Activated naive CD8-positive, alpha-beta T cell treated with anti-CD3 and anti-CD28 coated beads for 36 hours (primary cell): Measurements from ENCODE around the gene HM13. TPM values are rescaled to one million over a fixed set of nuclear protein-coding genes. Genes with fewer than 3 reads are reported as not detected.
"Not testable (repeated sequence)": the region's sequence is repeated elsewhere in the genome, so short reads cannot be mapped to it uniquely, and the experiment has no call there.

Experiments
- DNase-seq: peaks from one replicate; pipeline ENCODE4 v3.0.0; 2021
- H3K27ac Mint-ChIP-seq: one replicate; pipeline ENCODE4 v1.8.0; 2022; ENCODE audit warnings: mild to moderate bottlenecking, moderate library complexity, mixed read lengths
- H3K27me3 Mint-ChIP-seq: one replicate; pipeline ENCODE4 v1.8.0; 2022; ENCODE audit warnings: mild to moderate bottlenecking, mixed read lengths
- H3K36me3 Mint-ChIP-seq: one replicate; pipeline ENCODE4 v1.8.0; 2021; ENCODE audit warnings: mild to moderate bottlenecking, mixed read lengths
- H3K4me1 Mint-ChIP-seq: one replicate; pipeline ENCODE4 v1.8.0; 2021; ENCODE audit warnings: mixed read lengths
- H3K4me3 Mint-ChIP-seq: one replicate; pipeline ENCODE4 v1.8.0; 2022; ENCODE audit warnings: mild to moderate bottlenecking, moderate library complexity, mixed read lengths
- H3K9me3 Mint-ChIP-seq: one replicate; pipeline ENCODE4 v1.8.0; 2022; ENCODE audit warnings: mixed read lengths
- total RNA-seq, 2 experiments: library from RNA; stranded (reverse); gene quantifications; one replicate each; pipeline ENCODE4 v1.2.3, GENCODE V29; 2021

The HM13 gene
- total RNA-seq, 2 experiments from 2014 or later, result 137 to 142 TPM

- Mint-ChIP-seq H3K4me3 (no peak overlapping the region), H3K9me3 (no peaks in the 10 kb centered on the region), H3K27me3 (peaks cover 78% of the 10 kb centered on the region), H3K36me3 (no peaks in the 10 kb centered on the region), H3K4me1 (peaks cover 25% of the 10 kb centered on the region), H3K27ac (no peak overlapping the region)
- DNase-seq, result no peak
Observed at GRCh38 chr20:31608251-31608945, 94.2 kb downstream of the HM13 start.

- not testable (repeated sequence) for H3K4me3 Mint-ChIP-seq, H3K4me1 Mint-ChIP-seq, H3K36me3 Mint-ChIP-seq, H3K9me3 Mint-ChIP-seq, H3K27ac Mint-ChIP-seq, DNase-seq
- H3K27me3 Mint-ChIP-seq, result peaks cover 40% of the 10 kb centered on the region
Observed at GRCh38 chr20:31612271-31612640, 98.0 kb downstream of the HM13 start.

GRCh38 chr20:31615416-31615815, 101.2 kb downstream of the HM13 start:
- Mint-ChIP-seq H3K36me3 (no peaks in the 10 kb centered on the region), H3K27ac (no peak overlapping the region), H3K4me1 (peaks cover 6% of the 10 kb centered on the region), H3K4me3 (no peak overlapping the region), H3K27me3 (peaks cover 12% of the 10 kb centered on the region), H3K9me3 (no peaks in the 10 kb centered on the region)
- DNase-seq, result no peak

GRCh38 chr20:31617432-31618104, 103.3 kb downstream of the HM13 start:
- no peak overlapping the region for H3K27ac Mint-ChIP-seq

More at GRCh38 chr20:31617432-31618104, 103.3 kb downstream of the HM13 start:
- Mint-ChIP-seq H3K4me3 (no peak overlapping the region), H3K27me3 (no peaks in the 10 kb centered on the region), H3K4me1 (peaks cover 6% of the 10 kb centered on the region), H3K9me3 (no peaks in the 10 kb centered on the region), H3K36me3 (no peaks in the 10 kb centered on the region)
- no peak for DNase-seq

Other genes starting within 250 kb of the HM13 start
- gene DEFB116, start 205.9 kb upstream of the HM13 start, total RNA-seq, result not detected
- gene DEFB118, start 145.8 kb upstream of the HM13 start, total RNA-seq, result not detected
- gene DEFB119, start 123.9 kb upstream of the HM13 start, total RNA-seq, result not detected
- not detected for gene DEFB121, start 108.2 kb upstream of the HM13 start, total RNA-seq
- not detected for gene DEFB123, start 73.8 kb upstream of the HM13 start, total RNA-seq
- not detected for gene DEFB124, start 39.3 kb upstream of the HM13 start, total RNA-seq
- not detected for gene REM1, start 39.2 kb upstream of the HM13 start, total RNA-seq
- gene ID1, start 90.8 kb downstream of the HM13 start, total RNA-seq, result under 1 TPM; 0.36 to 0.37 TPM
- gene COX4I2, start 123.5 kb downstream of the HM13 start, total RNA-seq, result not detected
- gene BCL2L1, start 208.4 kb downstream of the HM13 start, total RNA-seq, result 100 to 1,000 TPM; 196 to 206 TPM
- gene TPX2, start 224.8 kb downstream of the HM13 start, total RNA-seq, result 100 to 1,000 TPM; 111 TPM